ENCODE measurements around the gene GLT6D1.

GRCh38 chr9:135673941-135674340 is 34.6 kb upstream of the GLT6D1 start:
- TF ChIP-seq POLR2A (IDR thresholded peaks at IDR 0.05; ENCODE audit: low read depth, low read length) (no peak), TAF1 (IDR thresholded peaks at IDR 0.05; ENCODE audit: low read depth, low read length) (no peak), POLR2AphosphoS5 (IDR thresholded peaks at IDR 0.05; ENCODE audit: low read depth, low read length) (no peak), SPI1 (IDR thresholded peaks at IDR 0.05; ENCODE audit: low read depth, low read length) (no peak)

All from GM12891 (cell line).